ENCODE data around the gene MTG2. TPM values are rescaled to one million over a fixed set of nuclear protein-coding genes. Genes with fewer than 3 reads are reported as not detected.

MTG2 gene
- total and polyA plus RNA-seq, 2 of the 13 experiments (the other 11 are each of a cell fraction or from before 2014, with no cell fraction given), result 20.4 to 37.8 TPM

- no peak for TF ChIP-seq GABPB1 (CRISPR knock-in tag; IDR thresholded peaks at IDR 0.05)
- TF ChIP-seq ZBTB46 (CRISPR knock-in tag; IDR thresholded peaks at IDR 0.05; ENCODE audit: borderline replicate concordance), result no peak
- TF ChIP-seq CHD2 (IDR thresholded peaks at IDR 0.05; ENCODE audit: low read depth, low read length), result no peak
- no peak for TF ChIP-seq PTBP1 (IDR thresholded peaks at IDR 0.05; ENCODE audit: low read depth, low read length, poor library complexity, severe bottlenecking)
- TF ChIP-seq THAP8 (CRISPR knock-in tag; IDR thresholded peaks at IDR 0.05; ENCODE audit: borderline replicate concordance), result no peak
- TF ChIP-seq MEIS1 (CRISPR knock-in tag; IDR thresholded peaks at IDR 0.05; ENCODE audit: borderline replicate concordance), result no peak; the same call in 1 of the 2 replicates
- no peak for TF ChIP-seq ZHX2 (IDR thresholded peaks at IDR 0.05; ENCODE audit: low read depth)
- no peak for TF ChIP-seq ZHX2 (CRISPR knock-in tag; IDR thresholded peaks at IDR 0.05; ENCODE audit: borderline replicate concordance)
- TF ChIP-seq ELK4 (CRISPR knock-in tag; IDR thresholded peaks at IDR 0.05; ENCODE audit: borderline replicate concordance), result no peak
- no peak for TF ChIP-seq HNRNPH1 (optimal IDR thresholded peaks at IDR 0.05; ENCODE audit: low read depth, low read length)
- TF ChIP-seq ZBTB49 (CRISPR knock-in tag; IDR thresholded peaks at IDR 0.05; ENCODE audit: borderline replicate concordance), result no peak
Measured at GRCh38 chr20:62141397-62142251, 41.2 kb upstream of the MTG2 start (continued).

Measured in HepG2 (cell line).